HFF-Myc (cell line): ENCODE results near the gene PRRC2B.

Source experiments
- DNase-seq: peaks from one replicate; pipeline ENCODE4 v3.0.0-alpha.2; 2011; ENCODE audit warnings: low read depth; ENCODE audit errors: extremely low read depth
- H3K4me3 ChIP-seq: replicated peaks from 2 replicates; pipeline ENCODE4 v1.5.1; 2011; ENCODE audit warnings: low read depth, mild to moderate bottlenecking, control low read depth, low read length
- TF ChIP-seq, protein P1 (sequence below): IDR thresholded peaks from 2 replicates; pipeline ENCODE4 v1.5.1; 2012; ENCODE audit warnings: mild to moderate bottlenecking, low read depth, low read length, control low read depth; ENCODE audit errors: missing control alignments

PRRC2B gene

DNA sequence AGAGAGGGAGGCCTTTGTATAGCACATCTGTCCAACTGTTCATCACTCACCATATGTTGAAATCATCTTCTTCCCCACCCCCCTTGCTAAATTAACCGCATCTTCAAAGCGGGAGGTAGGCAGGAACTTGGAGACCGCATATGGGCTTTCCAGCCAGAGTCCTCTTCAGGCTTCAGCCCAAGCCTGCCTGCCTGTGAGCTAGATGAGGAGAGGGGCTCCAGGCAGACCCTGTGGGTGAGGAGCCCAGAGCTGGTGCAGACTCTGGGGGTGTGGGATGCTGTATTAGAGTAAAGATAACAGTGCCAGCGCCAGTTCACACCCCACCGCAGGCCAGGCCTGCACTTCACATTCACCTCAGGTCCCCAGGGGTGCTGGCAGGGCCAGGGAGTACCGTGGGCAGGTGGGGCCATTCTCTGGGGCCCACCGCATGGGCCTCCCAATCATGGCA is 16.2 kb downstream of the PRRC2B start:
- no peak for DNase-seq
- H3K4me3 ChIP-seq: no peak overlapping the region
- TF ChIP-seq, protein P1, sequence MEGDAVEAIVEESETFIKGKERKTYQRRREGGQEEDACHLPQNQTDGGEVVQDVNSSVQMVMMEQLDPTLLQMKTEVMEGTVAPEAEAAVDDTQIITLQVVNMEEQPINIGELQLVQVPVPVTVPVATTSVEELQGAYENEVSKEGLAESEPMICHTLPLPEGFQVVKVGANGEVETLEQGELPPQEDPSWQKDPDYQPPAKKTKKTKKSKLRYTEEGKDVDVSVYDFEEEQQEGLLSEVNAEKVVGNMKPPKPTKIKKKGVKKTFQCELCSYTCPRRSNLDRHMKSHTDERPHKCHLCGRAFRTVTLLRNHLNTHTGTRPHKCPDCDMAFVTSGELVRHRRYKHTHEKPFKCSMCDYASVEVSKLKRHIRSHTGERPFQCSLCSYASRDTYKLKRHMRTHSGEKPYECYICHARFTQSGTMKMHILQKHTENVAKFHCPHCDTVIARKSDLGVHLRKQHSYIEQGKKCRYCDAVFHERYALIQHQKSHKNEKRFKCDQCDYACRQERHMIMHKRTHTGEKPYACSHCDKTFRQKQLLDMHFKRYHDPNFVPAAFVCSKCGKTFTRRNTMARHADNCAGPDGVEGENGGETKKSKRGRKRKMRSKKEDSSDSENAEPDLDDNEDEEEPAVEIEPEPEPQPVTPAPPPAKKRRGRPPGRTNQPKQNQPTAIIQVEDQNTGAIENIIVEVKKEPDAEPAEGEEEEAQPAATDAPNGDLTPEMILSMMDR: no peak

DNA sequence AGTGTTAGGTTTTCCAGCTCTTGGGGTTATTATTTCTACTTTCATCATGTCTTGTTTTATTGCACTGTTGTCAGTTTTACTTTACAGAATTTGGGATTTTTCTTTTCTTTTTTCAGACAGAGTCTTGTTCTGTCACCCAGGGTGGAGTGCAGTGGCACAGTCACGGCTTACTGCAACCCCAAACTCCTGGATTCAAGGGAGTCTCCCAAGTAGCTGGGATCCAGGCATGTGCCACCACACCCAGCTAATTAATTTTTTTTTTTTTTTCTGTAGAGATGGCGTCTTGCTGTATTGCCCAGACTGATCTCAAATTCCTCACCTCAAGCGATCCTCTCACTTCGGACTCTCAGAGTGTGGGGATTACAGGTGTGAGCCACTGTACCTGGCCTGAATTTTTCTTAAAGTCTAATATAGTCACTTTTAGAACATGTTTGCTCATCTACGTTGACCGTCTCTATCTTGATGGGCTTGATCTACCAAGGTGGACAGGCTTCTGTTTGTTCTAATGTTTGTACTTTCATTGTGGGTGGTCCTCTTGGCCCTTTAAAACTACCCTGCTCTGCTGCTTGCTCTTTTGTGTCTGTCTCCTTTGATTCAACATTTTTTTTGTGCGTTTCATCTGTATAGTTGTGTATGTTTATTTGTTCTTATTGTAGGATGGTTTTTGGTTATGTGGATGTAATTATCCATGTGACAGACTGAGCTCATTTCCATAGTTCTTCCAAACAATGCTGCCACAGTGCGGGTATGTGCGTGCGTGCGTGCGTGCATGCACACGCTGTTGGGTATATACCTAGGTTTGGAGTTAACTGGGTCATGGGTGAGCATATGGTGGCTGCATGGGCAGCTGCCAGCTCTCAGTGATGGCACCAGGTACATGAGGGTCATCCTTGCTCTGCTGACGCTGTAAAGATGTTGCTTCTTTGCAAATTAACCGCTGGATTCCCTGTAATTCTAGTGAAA is 18.1 kb downstream of the PRRC2B start:
- H3K4me3 ChIP-seq: no peak overlapping the region
- no peak for DNase-seq
- TF ChIP-seq, protein P1: no peak

DNA sequence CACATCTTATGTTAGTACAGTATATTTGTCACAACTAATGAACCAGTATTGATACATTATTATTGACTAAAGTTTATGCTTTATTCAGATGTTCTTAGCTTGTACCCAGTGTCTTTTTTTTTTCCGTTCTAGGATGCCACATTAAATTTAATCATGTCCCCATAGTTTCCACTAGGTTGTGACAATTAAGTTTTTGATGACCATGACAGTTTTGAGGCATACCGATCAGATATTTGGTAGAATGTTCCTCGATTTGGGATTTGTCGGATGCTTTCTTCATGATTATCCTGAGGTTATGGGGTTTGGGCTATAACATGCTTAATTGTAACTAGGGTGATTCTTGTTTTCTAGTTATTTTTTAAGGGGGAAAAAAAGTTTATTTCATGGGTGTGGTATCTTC is 22.6 kb downstream of the PRRC2B start:
- TF ChIP-seq, protein P1: no peak
- H3K4me3 ChIP-seq: no peak overlapping the region
- no peak for DNase-seq

DNA sequence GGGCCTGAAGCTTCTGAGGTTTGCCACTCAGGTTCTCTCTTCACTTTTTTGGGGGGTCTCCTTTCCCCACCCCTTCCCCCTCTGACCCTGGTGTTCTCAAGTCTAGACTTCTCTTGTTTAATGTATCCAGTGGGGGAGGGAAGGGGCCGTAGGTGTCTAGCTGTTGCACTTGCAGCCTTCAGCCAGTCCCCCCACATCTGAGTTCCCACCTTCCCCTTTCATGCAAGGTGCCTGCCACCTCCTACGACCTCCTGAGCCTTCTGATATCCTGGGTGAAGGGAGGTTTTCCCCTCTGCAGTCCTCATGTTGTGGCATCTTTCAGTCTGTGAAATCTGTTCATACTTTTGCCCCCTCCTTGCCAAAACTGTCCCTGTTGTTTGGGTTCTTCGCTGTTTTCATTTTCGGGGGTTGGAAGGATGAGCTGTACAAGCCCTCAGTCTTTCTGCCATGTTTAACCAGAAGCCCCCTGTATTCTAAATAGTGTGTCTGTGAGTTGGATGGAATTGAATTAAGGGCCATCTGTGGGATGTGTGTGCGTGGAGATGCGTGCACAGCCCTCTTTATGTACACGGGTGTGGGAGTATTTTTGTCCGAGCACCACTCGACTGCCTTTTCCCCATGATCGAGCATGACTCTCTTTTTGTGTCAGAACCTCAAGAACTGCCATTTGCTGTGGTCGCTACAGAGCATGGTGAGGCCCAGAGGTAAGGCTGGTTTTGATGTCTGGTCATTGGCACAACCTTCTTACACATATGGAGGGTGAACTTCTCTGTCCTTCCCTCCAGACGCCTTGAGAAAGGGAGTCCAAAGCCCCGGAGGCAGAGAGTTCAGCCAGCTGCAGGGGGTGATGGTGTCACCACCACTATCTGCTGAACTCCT is 23.6 kb downstream of the PRRC2B start:
- no peak for DNase-seq
- no peak overlapping the region for H3K4me3 ChIP-seq
- TF ChIP-seq, protein P1: no peak

- H3K4me3 ChIP-seq: no peak overlapping the region
- DNase-seq: no peak
- TF ChIP-seq, protein P1: no peak
These were observed 24.5 kb downstream of the PRRC2B start for GRCh38 chr9:131418143-131419025.
